GM21423 (cell line): ENCODE data around the gene KRTAP9-3.
"Not testable (repeated sequence)": the region's sequence is repeated elsewhere in the genome, so short reads cannot be mapped to it uniquely, and the experiment has no call there.

Source experiments
- ATAC-seq: cut with Tn5 transposase; IDR thresholded peaks from one replicate; pipeline ENCODE4 v1.9.1; 2021; ENCODE audit warnings: mild to moderate bottlenecking, moderate library complexity; ENCODE audit not compliant: unreplicated experiment

The KRTAP9-3 gene, protein sequence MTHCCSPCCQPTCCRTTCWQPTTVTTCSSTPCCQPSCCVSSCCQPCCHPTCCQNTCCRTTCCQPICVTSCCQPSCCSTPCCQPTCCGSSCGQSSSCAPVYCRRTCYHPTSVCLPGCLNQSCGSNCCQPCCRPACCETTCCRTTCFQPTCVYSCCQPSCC

DNA sequence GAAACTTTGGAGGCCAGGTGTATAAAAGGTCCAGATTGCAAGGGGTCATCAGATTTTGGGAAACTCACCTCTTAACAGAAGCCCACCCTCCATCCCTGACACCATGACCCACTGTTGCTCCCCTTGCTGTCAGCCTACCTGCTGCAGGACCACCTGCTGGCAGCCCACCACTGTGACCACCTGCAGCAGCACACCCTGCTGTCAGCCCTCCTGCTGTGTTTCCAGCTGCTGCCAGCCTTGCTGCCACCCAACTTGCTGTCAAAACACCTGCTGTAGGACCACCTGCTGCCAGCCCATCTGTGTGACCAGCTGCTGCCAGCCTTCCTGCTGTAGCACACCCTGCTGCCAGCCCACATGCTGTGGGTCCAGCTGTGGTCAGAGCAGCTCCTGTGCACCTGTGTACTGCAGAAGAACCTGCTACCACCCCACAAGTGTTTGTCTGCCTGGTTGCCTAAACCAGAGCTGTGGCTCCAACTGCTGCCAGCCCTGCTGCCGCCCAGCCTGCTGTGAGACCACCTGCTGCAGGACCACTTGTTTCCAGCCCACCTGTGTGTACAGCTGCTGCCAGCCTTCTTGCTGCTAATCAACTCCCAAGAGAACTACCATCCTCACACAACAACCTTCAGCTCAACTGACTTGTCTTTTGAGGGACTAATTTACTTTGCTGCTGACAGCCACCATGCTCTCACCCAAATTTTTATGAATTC, at the start of gene KRTAP9-3:
KRTAP9-3 (plus strand) TSS at position 51 of the 707 bp plus-strand sequence; CDS start at position 104, 53 bp downstream.
- not testable (repeated sequence) for ATAC-seq

DNA sequence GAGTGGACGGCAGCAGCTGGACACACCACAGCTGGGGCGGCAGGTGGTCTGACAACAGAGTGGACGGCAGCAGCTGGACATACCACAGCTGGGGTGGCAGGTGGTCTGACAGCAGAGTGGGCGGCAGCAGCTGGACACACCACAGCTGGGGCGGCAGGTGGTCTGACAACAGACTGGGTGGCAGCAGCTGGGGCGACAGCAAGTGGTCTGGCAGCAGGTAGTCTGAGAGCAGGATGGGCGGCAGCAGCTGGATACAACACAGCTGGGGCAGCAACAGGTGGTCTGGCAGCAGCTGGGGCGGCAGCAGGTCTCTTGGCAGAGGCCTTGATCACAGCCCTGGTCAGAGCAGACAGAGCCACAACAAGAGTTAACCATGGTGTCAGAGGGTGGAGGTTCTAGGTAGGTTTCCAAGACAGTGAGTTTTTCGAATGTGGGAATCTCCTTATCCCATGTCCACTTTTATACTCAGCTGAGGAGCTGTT, 47.7 kb upstream of the KRTAP9-3 start, which contains the start of gene KRTAP4-1:
KRTAP4-1 (minus strand) TSS at position 432 of the 482 bp plus-strand sequence; CDS start at position 375, 57 bp downstream.
- ATAC-seq, result no peak

DNA sequence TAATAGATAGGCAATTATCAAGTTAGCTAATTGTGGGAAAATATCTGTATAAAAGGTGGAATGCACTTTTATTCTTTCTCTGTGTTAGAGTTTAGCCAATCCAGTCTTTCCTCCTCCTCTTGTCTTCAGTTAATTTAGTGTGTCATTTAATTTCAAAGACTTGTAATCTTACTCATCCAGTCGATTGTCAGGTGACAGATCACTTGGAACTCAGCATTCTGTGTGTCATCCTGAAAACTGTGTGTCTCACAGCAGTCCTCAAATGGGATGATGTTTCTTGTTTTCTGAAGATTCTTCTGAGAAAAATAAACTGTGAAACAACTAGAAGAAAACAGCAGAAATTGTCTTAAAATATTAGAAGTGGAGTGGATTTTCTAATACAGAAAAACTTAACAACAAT, 47.2 kb upstream of the KRTAP9-3 start:
- ATAC-seq, result no peak

DNA sequence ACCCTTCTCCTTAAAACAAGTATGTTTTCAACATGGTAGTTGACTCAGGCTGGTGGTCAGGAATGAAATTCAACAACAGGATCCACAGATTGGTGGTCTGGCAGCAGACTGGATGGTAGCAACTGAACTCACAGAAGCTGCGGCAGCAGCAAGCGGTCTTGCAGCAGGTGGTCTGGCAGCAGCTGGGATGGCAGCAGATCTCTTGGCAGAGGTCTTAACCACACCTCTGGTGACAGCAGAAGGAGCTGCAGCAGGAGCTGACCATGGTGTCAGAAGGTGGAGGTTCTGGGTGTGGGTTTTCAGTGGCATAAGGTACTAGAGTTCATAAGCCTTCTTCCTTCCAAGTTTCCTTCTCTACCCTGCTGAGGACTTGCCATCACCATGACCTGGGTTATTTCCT, 45.4 kb upstream of the KRTAP9-3 start:
- ATAC-seq, result no peak

DNA sequence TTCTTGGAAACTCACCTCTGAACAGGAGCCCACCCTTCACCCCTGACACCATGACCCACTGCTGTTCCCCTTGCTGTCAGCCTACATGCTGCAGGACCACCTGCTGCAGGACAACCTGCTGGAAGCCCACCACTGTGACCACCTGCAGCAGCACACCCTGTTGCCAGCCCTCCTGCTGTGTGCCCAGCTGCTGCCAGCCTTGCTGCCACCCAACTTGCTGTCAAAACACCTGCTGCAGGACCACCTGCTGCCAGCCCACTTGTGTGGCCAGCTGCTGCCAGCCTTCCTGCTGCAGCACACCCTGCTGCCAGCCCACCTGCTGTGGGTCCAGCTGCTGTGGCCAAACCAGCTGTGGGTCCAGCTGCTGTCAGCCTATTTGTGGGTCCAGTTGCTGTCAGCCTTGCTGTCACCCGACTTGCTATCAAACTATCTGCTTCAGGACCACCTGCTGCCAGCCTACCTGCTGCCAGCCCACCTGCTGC, 42.4 kb upstream of the KRTAP9-3 start, which contains the start of gene KRTAP9-1:
KRTAP9-1 (plus strand) TSS at position 51 of the 482 bp plus-strand sequence; CDS start at position 51, 0 bp downstream.
- not testable (repeated sequence) for ATAC-seq

DNA sequence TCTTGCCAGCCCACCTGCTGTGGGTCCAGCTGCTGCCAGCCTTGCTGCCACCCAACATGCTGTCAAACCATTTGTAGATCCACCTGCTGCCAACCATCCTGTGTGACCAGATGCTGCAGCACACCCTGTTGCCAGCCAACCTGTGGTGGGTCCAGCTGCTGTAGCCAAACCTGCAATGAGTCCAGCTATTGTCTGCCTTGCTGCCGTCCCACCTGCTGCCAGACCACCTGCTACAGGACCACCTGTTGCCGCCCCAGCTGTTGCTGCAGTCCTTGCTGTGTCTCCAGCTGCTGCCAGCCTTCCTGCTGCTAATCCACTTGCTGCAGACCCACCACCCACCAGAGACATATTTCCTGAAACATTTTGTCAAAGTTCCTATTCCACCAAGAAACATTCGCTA, 41.9 kb upstream of the KRTAP9-3 start:
- ATAC-seq, result no peak

DNA sequence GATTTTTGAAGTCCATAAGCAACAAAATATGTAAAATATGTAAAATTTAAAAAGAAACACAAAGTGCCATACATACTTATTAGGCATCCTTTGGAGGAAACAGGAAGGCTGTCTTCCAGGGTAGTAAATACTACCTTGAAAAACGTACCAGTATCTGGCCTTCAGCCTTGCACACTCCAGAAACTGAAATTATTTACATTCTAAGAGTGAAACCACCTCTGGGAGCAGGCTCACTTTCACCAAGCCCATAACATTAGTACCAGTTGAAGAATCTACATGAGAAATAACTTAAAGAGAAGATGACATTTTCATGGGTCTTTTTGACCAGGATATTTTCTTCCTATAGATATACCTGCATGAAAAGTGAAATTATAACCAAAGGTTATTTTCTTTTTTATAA, 36.2 kb upstream of the KRTAP9-3 start:
- ATAC-seq, result no peak

DNA sequence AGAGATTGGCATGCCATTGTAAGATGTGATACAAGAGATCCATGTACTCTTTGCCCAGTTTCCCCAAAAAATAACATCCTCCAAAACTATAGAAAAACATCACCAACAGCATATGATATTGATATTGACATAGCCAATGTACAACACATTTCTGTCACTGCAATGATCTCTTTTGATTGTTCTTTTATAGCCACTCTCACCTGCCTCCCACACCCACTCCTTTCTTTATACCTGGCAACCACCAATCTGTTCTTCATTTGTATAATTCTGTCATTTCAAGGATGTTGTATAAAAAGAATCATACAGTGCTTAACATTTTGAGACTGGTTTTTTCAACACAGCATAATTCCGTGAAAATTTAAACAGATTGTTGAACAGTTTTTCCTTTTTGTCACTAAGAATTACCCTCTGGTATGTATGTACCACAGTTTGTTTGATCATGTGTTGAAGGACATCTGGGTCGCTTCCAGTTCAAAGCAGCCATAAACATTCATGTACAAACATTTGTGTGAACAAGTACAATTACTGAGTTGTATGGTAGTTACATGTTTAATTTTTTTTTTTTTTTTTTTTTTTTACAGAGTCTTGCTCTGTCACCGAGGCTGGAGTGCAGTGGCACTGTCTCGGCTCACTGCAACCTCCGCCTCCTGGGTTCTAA, 32.7 kb upstream of the KRTAP9-3 start:
- no peak for ATAC-seq

DNA sequence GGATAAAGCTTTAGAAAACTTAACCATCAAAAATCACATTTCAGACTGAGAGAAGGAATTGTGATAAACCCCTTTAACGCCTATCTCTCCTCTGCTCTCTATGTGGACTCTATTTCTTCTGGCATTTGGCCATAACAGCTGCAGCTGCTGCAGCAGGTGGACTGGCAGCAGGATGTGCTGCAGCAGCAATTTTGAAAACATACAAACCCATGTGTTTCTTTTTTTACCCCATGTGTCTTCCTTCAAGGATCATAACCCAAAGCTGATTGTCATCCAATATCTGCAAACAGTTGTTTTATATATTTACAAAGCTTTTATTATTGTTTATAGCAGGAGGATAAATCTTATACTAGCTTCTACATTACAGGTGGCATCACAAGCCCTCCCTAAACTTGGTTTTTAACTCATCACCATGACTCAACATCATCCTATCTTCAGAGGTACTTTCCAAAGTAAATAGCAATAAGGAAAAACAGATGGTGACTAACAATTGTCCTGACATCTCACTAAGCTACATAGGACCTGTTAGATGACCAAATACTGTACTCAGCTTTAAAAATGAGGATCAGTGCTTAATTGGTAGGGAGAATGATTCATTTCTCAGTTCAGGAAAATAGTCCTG, 20.3 kb upstream of the KRTAP9-3 start:
- no peak for ATAC-seq

DNA sequence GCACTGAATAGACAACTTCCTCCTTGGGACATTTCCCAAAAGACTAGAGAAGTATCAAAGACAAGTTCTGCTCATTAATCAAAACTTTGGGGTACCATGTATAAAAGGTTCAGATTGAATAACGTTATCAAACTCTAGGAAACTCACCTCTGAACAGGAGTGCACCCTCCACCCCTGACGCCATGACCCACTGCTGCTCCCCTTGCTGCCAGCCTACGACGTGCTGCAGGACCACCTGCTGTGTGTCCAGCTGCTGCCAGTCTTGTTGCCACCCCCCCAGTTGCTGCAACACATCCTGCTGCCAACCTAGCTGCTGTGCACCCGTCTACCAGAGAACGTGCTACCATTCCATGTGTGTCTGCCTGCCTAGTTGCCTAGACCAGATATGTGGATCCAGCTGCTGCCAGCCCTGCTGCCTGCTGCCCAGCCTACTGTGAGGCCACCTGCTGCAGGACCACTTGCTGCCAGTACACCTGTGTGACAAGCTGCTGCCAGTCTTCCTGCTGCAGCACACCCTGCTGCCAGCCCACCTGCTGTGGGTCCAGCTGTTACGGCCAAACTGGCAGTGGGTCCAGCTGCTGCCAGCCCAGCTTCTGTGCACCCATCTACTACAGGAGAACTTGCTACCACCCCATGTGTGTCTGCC, 19.6 kb upstream of the KRTAP9-3 start:
- no peak for ATAC-seq

DNA sequence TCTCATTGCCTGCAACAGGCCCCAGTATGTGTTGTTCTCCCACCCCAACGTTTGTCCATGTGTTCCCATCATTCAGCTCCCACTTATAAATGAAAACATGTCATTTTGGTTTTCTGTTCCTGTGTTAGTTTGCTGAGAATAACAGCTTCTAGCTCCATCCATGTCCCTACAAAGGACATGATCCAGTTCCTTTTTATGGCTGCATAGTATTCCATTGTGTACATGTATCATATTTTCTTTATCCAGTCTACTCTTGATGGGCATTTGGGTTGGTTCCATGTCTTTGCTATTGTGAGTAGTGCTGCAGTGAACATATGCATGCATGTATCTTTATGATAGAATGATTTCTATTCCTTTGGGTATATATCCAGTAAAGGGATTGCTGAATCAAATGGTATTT, 16.6 kb upstream of the KRTAP9-3 start:
- ATAC-seq, result no peak

DNA sequence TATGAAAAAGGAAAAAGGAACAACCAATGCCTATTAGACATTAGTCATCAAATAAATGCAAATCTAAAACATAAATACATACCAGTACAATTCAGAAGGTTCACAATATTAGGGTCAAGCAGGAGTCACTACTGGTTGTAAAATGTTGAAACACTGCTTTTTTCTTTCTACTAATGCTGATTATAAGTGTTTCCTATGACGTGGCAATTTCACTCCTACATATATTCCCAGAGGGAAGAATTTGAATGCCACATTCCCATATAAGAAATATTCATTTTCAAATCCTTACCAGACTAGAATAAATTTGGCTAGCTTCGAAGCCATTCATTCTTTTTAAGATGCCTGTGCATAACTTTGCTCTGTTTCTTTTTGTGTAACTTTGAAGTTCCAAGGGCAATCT, 8.4 kb upstream of the KRTAP9-3 start:
- no peak for ATAC-seq

DNA sequence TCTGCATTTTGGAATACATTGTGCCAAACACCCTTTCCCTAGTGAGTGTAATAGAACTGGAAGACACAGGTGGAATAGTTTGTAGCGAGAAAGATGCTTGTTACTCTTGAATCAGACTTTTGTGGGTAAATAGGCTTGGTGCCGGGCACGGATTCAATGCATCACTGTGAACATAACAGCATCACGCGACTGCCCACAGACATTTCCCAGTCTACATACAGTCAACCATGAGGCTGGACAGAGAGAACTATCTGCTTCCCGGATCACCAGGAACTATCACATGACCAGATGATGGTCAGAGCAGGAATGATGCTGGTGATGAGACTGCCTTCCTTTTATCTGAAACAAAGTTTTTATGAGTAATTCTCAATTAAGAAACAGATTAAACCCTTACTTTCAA, 6.2 kb upstream of the KRTAP9-3 start:
- ATAC-seq, result no peak

DNA sequence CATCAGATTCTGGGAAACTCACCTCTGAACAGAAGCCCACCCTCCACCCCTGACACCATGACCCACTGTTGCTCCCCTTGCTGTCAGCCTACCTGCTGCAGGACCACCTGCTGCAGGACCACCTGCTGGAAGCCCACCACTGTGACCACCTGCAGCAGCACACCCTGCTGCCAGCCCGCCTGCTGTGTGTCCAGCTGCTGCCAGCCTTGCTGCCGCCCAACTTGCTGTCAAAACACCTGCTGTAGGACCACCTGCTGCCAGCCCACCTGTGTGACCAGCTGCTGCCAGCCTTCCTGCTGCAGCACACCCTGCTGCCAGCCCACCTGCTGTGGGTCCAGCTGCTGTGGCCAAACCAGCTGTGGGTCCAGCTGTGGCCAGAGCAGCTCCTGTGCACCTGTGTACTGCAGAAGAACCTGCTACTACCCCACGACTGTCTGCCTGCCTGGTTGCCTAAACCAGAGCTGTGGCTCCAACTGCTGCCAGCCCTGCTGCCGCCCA, 5.6 kb upstream of the KRTAP9-3 start, which contains the start of gene KRTAP9-2:
KRTAP9-2 (plus strand) TSS at position 51 of the 498 bp plus-strand sequence; CDS start at position 58, 7 bp downstream.
- ATAC-seq, result not testable (repeated sequence)

DNA sequence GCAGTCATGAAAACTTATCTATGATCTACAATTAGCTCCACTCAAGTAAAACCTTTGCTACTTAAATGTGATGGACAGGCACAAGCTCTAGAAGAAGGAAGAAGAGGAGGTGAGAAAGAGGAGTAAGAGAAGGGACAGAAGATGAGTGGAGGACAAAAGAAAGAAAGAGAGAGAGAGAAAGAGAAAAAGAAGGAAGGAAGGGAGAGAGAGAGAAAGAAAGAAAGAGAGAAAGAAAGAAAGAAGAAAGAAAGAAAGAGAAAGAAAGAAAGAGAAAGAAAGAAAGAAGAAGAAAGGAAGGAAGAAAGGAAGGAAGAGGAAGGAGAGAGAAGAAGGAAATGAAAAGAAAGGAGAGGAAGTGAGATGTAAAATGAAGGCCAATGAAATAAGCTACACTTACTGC, 2.2 kb upstream of the KRTAP9-3 start:
- ATAC-seq, result no peak

DNA sequence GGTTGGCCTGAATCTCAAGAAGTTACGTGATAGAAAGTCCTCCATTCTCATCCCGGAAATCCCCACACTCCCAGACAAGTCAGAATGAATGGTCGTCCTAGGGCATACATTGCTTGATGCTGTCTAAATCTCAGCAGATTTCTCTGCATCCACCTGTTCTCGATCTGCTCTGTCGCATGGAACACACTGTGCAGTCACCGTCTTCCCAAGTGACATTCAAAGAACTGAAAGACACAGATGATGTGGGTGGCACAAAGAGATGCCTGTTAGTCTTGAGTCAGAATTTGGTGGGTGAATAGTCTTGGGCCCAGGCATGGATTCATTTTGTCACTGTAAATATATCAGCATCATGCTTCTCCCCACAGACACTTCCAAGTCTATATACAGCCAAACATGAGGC, 518 bp upstream of the KRTAP9-3 start:
- ATAC-seq, result no peak

DNA sequence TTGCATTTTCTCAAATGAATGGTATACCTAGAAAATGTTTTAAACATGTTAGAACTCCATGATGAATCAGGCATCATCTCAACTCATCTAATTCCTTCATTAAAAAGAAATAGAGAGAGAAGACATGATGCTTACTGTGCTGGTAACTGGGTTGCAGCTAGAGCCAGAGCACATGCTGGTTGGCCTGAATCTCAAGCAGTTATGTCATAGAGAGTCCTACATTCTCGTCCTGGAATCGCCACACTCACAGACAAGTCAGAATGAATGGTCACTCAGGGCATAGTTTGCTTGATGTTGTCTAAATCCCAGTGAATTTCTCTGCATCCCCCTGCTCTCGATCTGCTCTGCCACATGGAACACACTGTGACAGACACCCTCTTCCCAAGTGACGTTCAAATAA, 4.9 kb downstream of the KRTAP9-3 start:
- ATAC-seq, result not testable (repeated sequence)

DNA sequence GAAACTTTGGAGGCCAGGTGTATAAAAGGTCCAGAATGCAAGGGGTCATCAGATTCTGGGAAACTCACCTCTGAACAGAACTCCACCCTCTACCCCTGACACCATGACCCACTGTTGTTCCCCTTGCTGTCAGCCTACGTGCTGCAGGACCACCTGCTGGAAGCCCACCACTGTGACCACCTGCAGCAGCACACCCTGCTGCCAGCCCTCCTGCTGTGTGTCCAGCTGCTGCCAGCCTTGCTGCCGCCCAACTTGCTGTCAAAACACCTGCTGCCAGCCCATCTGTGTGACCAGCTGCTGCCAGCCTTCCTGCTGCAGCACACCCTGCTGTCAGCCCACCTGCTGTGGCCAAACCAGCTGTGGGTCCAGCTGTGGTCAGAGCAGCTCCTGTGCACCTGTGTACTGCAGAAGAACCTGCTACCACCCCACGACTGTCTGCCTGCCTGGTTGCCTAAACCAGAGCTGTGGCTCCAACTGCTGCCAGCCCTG, 5.7 kb downstream of the KRTAP9-3 start, which contains the start of gene KRTAP9-8:
KRTAP9-8 (plus strand) TSS at position 51 of the 489 bp plus-strand sequence; CDS start at position 104, 53 bp downstream.
- not testable (repeated sequence) for ATAC-seq

DNA sequence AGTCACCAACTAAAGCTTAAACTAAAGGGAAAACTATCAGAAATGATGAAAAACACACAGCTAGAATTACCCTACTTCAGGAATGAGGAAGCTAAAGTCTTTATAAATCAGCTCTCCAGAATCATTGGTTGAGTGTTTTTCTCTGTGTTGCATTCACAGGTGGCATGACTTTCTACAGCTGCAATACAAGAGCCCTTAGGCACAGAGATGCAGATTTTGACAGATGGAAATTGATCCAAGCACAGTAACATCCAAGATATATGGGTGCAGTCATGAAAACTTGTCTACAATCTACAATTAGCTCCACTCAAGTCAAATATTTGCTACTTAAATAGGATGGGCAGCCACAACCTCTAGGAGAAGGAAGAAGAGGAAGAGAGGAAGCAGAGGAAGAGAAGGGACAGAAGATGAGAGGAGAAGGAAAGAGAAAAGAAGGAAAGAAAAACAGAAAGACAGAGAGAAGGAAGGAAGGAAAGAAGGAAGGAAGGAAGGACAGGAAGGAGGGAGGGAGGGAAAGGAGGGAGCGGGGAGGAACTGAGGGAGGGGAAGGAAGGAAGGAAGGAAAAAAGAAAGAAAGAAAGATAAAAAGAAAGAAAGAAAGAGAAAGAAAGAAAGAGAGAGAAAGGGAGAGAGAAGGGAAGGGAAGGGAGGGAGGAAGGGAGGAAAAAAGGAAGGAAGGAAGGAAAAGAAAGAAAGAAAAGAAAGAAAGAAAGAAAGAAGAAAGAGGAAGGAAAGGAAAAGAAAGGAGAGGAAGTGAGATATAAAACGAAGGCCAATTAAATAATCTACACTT, 14.9 kb downstream of the KRTAP9-3 start:
- not testable (repeated sequence) for ATAC-seq
